Pons (tissue), 1 donor: Measurements from ENCODE around the gene SPATA46.

Source experiments
- DNase-seq: peaks from one replicate; pipeline ENCODE4 v3.0.0-alpha.2; 2016; ENCODE audit warnings: low spot score

Gene SPATA46

GRCh38 chr1:162373541-162374260 lies 3.0 kb downstream of the SPATA46 start:
- no peak for DNase-seq

- DNase-seq, result no peak
These were observed 3.6 kb downstream of the SPATA46 start for GRCh38 chr1:162373072-162373427.

GRCh38 chr1:162372159-162373071 lies 4.2 kb downstream of the SPATA46 start:
- no peak for DNase-seq

- no peak for DNase-seq
These were observed 5.0 kb downstream of the SPATA46 start for GRCh38 chr1:162371611-162372010.

DNA sequence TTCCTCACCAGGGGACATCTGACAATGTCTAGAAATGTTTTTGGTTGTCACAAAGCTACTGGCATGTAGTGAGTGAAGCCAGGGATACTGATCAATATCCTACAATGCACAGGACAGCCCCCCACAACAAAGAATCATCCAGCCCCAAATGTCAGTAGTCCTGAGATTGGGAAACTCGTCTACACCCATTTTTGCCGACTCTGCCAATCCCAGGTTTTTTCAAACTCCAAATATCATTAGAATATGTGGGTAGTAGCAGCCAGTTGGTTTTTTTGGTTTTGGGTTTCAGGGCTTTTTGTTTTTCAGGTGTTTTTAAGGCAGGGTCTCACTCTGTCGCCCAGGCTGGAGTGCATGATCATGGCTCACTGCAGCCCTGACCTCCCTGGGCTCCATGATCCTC lies 5.9 kb downstream of the SPATA46 start:
- DNase-seq, result no peak

- DNase-seq, result no peak
These were observed 6.5 kb downstream of the SPATA46 start for GRCh38 chr1:162370161-162370560.

GRCh38 chr1:162369571-162369970 lies 7.1 kb downstream of the SPATA46 start:
- no peak for DNase-seq

DNA sequence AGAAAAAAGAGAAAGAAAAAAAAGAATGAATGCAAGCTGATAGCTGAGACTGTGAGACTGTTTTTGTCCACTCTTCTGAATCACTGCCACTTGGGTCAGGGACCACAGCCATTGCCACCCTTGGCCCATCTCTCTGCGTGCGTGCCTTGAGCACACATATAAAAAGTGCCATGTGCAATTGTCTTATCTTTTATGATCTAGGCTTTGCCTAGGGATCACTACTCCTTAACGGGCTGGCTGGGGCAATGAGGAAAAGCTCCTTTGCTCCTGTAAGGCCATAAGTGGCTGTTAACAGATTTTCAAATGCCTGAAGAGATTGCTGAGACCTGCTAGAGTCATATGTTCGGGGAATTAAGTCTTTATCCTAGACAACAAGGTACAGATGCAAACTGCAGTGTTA lies 8.2 kb downstream of the SPATA46 start:
- DNase-seq, result no peak

DNA sequence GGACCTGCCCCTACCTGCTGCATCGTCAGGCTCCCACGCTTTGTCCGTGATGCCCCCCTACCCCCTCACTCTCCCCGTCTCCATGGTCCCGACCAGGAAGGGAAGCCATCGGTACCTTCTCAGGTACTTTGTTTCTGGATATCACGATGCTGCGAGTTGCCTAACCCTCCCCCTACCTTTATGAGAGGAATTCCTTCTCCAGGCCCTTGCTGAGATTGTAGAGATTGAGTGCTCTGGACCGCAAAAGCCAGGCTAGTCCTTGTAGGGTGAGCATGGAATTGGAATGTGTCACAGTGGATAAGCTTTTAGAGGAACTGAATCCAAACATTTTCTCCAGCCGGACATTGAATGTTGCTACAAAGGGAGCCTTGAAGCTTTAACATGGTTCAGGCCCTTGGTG lies 8.9 kb downstream of the SPATA46 start:
- DNase-seq, result no peak

DNA sequence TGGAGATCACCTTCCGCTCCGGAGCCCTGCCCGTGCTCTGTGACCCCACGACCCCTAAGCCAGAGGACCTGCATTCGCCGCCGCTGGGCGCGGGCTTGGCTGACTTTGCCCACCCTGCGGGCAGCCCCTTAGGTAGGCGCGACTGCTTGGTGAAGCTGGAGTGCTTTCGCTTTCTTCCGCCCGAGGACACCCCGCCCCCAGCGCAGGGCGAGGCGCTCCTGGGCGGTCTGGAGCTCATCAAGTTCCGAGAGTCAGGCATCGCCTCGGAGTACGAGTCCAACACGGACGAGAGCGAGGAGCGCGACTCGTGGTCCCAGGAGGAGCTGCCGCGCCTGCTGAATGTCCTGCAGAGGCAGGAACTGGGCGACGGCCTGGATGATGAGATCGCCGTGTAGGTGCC lies 9.6 kb downstream of the SPATA46 start:
- no peak for DNase-seq

- DNase-seq, result no peak
These were observed 10.0 kb downstream of the SPATA46 start for GRCh38 chr1:162366671-162367070.

DNA sequence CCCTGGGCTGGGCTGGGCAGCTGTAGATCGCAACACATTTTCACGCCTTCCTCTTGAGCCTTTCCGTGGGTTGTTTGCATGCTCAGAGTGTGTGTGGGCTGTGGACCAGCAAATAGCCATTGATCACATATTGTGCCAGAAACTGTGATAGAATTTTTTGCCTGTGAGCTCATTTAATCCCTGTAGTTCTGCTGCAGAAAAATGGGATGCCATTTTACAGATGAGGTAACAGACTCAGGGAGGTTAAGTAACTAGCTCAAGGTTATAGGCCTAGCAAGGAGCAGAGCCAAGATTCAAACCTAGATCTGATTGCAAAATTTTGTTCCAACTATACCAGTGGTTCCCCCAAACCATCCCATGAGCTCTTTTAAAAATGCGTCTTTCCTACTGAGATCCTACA lies 10.5 kb downstream of the SPATA46 start:
- DNase-seq, result no peak

GRCh38 chr1:162365284-162366020 lies 11.2 kb downstream of the SPATA46 start:
- DNase-seq, result no peak

DNA sequence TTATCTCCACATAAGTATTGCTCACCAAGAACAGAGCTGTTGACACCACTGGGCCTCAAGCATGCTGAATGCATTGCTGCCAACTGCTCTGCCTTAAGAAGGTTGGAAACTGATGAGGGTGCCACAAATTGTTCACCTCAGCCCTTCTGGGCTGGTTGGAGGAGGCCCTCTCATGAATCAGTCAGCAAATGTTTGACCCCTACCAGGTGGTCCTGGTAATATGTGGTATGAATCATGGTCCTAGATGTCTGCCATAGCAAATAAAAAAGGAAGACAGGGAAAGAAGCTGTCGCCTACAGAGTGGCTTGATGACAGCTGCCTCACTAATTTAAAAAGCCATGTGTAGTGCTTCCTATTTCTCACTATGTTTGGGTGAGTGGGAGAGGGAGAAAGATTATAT lies 12.2 kb downstream of the SPATA46 start:
- DNase-seq, result no peak

DNA sequence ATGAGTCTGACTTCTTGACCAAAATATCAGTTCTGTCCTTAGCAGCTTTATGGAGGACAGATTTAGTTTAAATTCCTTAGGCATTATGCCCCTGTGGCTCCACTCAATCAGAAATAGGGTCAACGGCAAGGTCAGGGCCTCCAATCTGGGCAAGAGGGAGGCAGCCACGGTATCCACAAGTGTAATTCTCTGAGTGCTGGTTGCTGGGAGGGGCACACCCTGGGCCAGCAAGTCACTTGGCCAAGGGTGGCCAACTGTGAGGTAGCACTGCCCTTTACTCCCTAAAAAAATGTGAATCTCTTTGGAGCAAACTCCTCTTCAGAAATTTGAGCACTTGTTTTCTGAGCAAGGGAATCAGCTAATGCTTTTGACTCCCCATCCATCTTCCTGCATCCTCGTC lies 12.8 kb downstream of the SPATA46 start:
- no peak for DNase-seq

- DNase-seq, result peak; percentile 3
These were observed 15.3 kb downstream of the SPATA46 start for GRCh38 chr1:162361349-162361748.

- DNase-seq, result no peak
These were observed 15.8 kb downstream of the SPATA46 start for GRCh38 chr1:162360874-162361260.

GRCh38 chr1:162360237-162360873 lies 16.3 kb downstream of the SPATA46 start:
- no peak for DNase-seq

GRCh38 chr1:162359523-162360236 lies 17.0 kb downstream of the SPATA46 start:
- DNase-seq, result no peak

DNA sequence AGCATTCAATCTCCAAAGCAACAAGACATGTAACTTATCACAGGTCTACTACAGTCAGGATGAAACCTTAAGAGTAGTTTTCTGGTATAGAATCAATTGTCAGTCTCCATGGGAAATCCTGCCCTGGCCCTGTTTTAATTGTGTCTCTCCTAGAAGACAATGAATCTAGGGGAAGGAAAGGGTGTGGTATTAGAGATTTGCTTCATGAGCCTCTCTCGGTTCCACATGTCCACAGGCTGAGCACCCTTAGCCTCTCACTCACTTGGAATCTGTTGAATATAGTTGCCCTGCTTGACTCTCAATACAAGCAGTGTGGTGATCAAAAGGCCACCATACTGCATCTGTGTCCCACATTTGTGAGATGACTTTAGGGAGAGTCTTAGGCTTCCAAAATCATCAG lies 17.7 kb downstream of the SPATA46 start:
- no peak for DNase-seq

DNA sequence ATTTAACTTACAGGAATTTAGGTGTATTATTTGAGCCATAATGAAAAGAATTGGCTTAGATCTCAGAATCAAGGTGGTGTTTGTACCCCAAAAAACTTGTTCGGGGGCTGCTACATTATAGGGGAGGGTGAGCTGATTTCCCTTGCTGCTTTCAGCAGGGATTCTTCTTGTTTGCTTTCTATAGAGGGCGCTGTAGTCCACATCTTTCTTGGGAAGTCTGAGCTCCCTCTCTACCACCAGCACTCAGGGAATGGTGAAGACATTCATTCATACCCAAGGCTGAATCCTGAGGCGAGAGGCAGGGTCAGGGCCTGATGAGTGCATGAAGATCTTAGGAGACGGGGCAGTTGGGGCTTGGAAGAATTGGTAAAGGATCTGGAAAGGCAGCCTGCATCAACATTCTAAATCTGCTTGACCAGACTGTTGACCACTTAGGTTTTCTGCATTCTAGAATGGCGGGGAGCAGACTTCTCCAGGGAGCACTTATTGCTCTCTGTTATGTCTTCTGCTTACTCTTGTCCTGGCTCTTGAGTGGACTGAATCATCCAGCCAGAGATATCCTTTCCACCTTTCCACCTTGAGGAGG lies 18.9 kb downstream of the SPATA46 start:
- DNase-seq, result peak; percentile 37
